Activated naive CD4-positive, alpha-beta T cell treated with anti-CD3 and anti-CD28 coated beads, Interleukin-2, amount 10 ng/mL, durations not matched to agents 7 days and 5 days (primary cell): ENCODE results near the gene NUBPL.
"Not testable (repeated sequence)": the region's sequence is repeated elsewhere in the genome, so short reads cannot be mapped to it uniquely, and the experiment has no call there.

Experiments
- CTCF ChIA-PET: fragments of 350-600 bp; sonication (Branson Sonifier 250); formaldehyde crosslinking; loops from one replicate; lab custom pipeline; 2021; ENCODE audit warnings: antibody characterized with exemption; lab: Charles Lee
- DNase-seq: peaks from one replicate; pipeline ENCODE4 v3.0.0-alpha.2; 2020
- H3K27ac Mint-ChIP-seq: one replicate; pipeline ENCODE4 v1.8.0; 2021; ENCODE audit warnings: mild to moderate bottlenecking, moderate library complexity, mixed read lengths
- H3K27me3 Mint-ChIP-seq: one replicate; pipeline ENCODE4 v1.8.0; 2021; ENCODE audit warnings: mild to moderate bottlenecking, mixed read lengths
- H3K36me3 Mint-ChIP-seq: one replicate; pipeline ENCODE4 v1.8.0; 2021; ENCODE audit warnings: mixed read lengths
- H3K4me1 Mint-ChIP-seq: one replicate; pipeline ENCODE4 v1.8.0; 2021; ENCODE audit warnings: mixed read lengths
- H3K4me3 Mint-ChIP-seq: one replicate; pipeline ENCODE4 v1.8.0; 2021; ENCODE audit warnings: mild to moderate bottlenecking, moderate library complexity, mixed read lengths
- H3K9me3 Mint-ChIP-seq: one replicate; pipeline ENCODE4 v1.8.0; 2021; ENCODE audit warnings: mixed read lengths

The NUBPL gene

DNA sequence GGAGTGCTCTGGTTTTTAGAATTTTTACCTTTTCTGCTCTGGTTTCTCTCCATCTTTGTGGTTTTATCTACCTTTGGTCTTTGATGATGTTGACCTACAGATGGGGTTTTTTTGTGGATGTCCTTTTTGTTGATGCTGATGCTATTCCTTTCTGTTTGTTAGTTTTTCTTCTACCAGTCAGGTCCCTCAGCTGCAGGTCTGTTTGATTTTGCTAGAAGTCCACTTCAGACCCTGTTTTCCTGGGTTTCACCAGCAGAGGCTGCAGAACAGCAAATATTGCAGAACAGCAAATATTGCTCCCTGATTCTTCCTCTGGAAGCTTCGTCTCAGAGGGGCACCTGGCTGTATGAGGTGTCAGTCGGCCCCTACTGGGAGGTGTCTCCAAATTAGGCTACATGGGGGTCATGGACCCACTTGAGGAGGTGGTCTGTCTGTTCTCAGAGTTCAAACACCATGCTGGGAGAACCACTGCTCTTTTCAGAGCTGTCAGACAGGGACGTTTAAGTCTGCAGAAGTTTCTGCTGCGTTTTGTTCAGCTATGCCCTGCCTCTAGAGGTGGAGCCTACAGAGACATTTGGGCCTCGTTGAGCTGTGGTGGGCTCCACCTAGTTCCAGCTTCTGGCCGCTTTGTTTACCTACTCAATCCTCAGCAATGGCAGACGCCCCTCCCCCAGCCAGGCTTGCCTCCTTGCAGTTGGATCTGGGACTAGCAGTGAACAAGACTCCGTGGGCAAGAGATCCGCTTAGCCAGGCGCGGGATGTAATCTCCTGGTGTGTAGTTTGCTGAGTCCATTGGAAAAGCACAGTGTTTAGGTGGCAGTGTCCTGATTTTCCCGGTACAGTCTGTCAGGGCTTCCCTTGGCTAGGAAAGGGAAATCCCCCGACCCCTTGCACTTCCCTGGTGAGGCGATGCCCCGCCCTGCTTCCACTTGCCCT is 250.8 kb downstream of the NUBPL start:
- H3K4me3 Mint-ChIP-seq, DNase-seq, CTCF ChIA-PET, H3K27ac Mint-ChIP-seq, H3K36me3 Mint-ChIP-seq, H3K4me1 Mint-ChIP-seq, H3K27me3 Mint-ChIP-seq: not testable (repeated sequence)
- H3K9me3 Mint-ChIP-seq = peaks cover 38% of the 10 kb centered on the region

DNA sequence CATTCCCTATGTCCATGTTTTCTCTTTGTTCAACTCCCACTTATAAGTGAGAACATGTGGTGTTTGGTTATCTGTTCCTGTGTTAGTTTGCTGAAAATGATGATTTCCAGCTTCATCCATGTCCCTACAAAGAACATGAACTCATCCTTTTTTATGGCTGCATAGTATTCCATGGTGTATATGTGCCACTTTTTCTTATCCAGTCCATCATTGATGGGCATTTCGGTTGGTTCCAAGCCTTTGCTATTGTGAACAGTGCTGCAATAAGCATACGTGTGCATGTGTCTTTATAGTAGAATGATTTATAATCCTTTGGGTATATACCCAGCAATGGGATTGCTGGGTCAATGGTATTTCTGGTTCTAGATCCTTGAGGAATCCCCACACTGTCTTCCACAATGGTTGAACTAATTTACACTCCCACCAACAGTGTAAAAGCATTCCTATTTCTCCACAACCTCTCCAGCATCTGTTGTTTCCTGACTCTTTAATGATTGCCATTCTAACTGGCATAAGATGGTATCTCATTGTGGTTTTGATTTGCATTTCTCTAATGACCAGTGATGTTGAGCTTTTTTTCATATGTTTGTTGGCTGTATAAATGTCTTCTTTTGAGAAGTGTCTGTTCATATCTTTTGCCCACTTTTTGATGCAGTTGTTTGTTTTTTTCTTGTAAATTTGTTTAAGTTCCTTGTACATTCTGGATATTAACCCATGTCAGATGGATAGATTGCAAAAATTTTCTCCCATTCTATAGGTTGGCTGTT is 252.7 kb downstream of the NUBPL start:
- H3K4me3 Mint-ChIP-seq, H3K27ac Mint-ChIP-seq, DNase-seq, H3K36me3 Mint-ChIP-seq, H3K4me1 Mint-ChIP-seq, CTCF ChIA-PET, H3K27me3 Mint-ChIP-seq: not testable (repeated sequence)
- peaks cover 31% of the 10 kb centered on the region for H3K9me3 Mint-ChIP-seq

DNA sequence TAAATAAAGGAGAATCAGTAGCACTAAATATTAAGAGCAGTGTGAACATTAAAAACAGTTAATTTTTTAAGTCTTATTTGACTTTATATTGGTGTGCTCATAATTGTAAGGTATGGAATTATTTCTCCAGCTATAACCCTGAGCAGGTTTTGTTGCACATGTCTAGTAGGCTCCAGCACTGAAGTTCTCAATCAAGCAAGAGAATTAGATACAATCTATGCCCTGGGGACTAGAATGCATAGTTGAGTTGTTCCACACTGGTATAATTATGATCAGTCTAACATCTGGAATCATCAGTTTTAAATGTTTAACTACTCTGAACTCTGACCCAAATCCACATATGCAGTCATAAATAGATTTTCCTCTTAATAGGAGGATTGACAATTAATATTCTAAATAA is 258.1 kb downstream of the NUBPL start:
- H3K4me1 Mint-ChIP-seq = no peaks in the 10 kb centered on the region
- CTCF ChIA-PET = no interaction called here

DNA sequence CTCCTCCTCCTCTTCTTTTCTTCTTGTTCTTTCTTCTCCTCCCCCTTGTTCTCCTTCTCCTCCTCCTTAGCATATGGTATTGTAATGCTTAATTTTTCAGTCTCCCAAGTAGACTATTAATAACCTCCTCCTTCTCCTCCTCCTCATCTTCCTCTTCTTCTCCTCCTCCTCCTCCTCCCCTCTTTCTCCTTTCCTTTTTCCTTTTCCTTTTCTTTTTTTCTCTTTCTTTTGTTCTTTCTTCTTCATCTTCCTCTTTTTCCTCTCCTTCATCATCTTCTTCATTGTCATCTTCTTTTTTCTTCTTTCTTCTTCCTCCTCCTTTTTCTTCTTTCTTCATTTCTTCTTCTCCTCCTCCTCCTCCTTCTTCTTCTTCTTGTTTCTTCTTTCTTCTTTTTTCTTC is 264.3 kb downstream of the NUBPL start:
- no peaks in the 10 kb centered on the region for H3K9me3 Mint-ChIP-seq
- CTCF ChIA-PET = no interaction called here
- DNase-seq = no peak
- H3K27ac Mint-ChIP-seq = no peak overlapping the region
- no peak overlapping the region for H3K4me3 Mint-ChIP-seq
- no peaks in the 10 kb centered on the region for H3K4me1 Mint-ChIP-seq
- H3K36me3 Mint-ChIP-seq = no peaks in the 10 kb centered on the region
- H3K27me3 Mint-ChIP-seq = no peaks in the 10 kb centered on the region

More for the DNA sequence above, 258.1 kb downstream of the NUBPL start:
- Mint-ChIP-seq H3K9me3 (peaks cover 1% of the 10 kb centered on the region), H3K36me3 (no peaks in the 10 kb centered on the region), H3K4me3 (no peak overlapping the region), H3K27ac (no peak overlapping the region), H3K27me3 (no peaks in the 10 kb centered on the region)
- no peak for DNase-seq

DNA sequence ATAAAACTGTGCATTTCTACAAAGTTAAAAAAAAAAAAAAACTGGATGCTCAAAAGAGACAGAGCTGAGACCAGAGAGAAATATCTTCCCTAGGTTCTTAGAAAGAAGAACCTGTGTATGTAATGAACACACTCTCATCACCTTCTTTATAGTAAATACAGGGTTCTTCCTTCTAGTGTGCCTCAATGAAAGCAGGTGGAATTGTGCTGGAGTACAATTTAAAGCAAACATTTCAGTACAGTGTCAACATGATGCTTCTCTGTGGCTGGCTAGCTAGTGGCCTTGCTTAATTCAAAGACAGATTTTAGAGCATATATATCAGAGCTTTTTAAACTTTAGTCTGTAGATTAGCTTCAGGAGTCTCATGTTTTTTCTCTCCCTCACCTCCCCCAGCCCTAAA is 266.1 kb downstream of the NUBPL start:
- no peak overlapping the region for H3K4me3 Mint-ChIP-seq
- H3K36me3 Mint-ChIP-seq = no peaks in the 10 kb centered on the region
- no peak overlapping the region for H3K27ac Mint-ChIP-seq
- no peak for DNase-seq
- no peaks in the 10 kb centered on the region for H3K27me3 Mint-ChIP-seq
- no peaks in the 10 kb centered on the region for H3K9me3 Mint-ChIP-seq
- CTCF ChIA-PET = no interaction called here
- no peaks in the 10 kb centered on the region for H3K4me1 Mint-ChIP-seq

DNA sequence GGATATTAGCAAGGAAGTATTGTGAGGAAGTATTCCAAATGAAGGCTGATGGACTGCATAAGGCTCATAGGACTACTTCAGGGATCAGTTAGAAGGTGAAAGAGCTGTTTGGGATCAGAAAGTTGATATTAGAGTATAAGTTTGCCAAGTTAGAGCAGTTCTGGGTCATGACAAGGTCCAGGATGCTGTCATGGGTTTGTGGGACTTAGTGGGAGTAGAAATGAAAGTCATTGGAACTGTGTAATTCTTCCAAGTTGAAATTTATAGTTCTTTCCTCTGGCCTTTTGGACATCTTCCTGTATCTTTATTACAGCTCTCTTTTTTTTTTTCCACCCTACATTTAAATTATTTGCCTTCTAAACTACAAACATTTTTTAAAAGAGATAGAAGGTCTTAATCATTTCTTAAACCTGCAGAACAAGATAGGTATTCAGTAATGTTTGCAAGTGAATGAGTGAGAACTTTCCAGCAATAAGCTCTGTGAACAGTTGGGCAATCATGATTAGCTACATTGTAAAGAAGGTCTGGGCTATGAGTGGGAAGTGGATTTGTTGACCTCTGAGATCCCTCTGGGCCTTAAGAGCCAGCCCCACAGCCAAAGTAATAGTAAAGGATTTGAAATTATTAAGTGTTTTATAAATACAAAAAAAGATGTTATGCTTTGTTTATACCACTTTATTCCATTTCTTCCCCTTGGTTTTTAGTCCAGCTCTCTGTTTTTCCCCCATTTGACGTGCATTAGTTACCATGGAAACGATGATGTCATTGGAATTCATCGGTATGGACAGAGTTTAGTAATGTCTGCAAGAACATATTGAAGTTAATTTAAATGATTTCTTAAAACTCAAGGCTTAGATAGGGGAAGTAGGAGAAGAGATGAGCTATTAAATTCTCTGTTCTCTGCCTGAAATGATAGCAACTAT is 268.0 kb downstream of the NUBPL start:
- Mint-ChIP-seq H3K9me3 (no peaks in the 10 kb centered on the region), H3K27ac (no peak overlapping the region), H3K4me1 (no peaks in the 10 kb centered on the region), H3K4me3 (no peak overlapping the region), H3K27me3 (no peaks in the 10 kb centered on the region), H3K36me3 (no peaks in the 10 kb centered on the region)
- no peak for DNase-seq
- CTCF ChIA-PET = no interaction called here

DNA sequence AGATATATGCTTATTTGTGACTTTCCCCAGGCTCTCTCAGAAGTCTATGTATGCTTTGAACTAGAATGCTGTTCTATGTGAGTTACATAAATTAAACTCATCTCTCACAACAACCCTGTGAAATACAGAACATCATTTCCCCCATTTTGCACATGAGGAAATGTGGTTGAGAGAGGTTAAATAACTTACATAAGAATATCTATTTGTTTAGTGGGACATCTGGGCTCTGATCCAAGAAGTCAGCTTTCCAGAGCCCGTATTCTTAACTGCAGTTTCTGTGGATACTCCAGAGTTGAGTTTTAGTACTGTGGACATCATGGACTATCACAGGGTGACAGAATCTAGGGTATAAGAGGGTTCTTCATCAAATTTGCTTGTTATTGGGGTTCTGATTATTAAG is 273.4 kb downstream of the NUBPL start:
- CTCF ChIA-PET = no interaction called here
- Mint-ChIP-seq H3K4me3 (no peak overlapping the region), H3K36me3 (no peaks in the 10 kb centered on the region), H3K9me3 (no peaks in the 10 kb centered on the region), H3K27ac (no peak overlapping the region), H3K27me3 (no peaks in the 10 kb centered on the region), H3K4me1 (no peaks in the 10 kb centered on the region)
- DNase-seq = no peak

DNA sequence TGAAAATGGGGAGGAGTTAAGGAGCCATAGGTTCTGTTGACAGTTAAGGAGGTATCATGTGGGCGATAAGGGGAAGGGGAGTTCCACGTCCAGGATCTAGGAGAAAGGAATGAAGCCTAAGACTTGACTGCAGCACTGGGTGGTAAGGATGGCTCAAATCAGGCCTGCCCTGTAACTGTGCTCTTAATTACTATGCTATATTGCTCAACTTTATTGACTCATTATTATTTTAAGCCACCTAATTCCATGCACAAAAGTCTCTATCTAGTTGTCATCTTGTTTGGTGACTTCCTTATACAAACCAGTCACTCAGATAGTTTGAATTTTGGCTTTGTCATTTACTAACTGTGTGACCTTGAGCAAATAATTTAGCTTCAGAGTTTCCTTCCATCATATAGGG is 273.8 kb downstream of the NUBPL start:
- CTCF ChIA-PET = no interaction called here
- DNase-seq = no peak
- H3K4me3 Mint-ChIP-seq = no peak overlapping the region

DNA sequence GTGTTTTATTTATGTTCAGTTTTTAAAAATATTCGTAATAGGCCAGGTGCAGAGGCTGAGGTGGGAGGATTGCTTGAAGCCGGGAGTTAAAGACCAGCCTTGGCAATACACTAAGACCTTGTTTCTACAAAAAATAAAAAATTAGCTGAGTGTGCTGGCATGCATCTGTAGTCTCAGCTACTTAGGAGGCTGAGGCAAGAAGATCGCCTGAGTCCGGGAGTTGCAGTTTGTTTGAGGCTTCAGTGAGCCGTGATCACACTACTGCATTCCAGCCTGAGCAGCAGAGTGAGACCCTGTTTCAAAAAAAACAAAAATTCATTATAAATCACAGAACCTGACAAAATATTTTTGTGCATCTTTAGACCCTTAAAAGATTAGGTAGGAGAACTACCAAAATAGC is 275.8 kb downstream of the NUBPL start:
- DNase-seq = no peak
- H3K4me3 Mint-ChIP-seq = no peak overlapping the region
- H3K27ac Mint-ChIP-seq = no peak overlapping the region
- CTCF ChIA-PET = no interaction called here
- no peaks in the 10 kb centered on the region for H3K36me3 Mint-ChIP-seq
- H3K27me3 Mint-ChIP-seq = no peaks in the 10 kb centered on the region
- no peaks in the 10 kb centered on the region for H3K9me3 Mint-ChIP-seq
- H3K4me1 Mint-ChIP-seq = no peaks in the 10 kb centered on the region

More for the DNA sequence above, 273.8 kb downstream of the NUBPL start:
- Mint-ChIP-seq H3K4me1 (no peaks in the 10 kb centered on the region), H3K36me3 (no peaks in the 10 kb centered on the region), H3K9me3 (no peaks in the 10 kb centered on the region), H3K27me3 (no peaks in the 10 kb centered on the region), H3K27ac (no peak overlapping the region)

DNA sequence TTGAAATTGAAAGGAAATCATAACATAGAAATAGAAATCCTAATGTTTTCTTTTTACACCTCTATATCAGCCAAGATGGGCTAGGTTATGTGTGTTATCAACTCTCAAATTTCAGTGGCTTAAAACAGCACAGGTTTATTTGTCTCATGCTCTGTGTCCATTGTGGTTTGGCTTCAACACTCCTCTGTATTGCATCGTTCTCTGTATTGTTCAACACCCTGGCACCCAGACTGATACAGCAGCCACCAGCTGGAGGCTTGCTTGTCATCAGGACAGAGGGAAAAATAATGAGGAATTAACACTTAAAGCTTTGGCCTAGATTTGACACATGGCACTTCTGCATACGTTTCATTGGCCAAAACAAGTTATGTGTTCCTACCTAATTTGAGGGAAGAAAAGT is 281.7 kb downstream of the NUBPL start:
- Mint-ChIP-seq H3K4me1 (no peaks in the 10 kb centered on the region), H3K4me3 (no peak overlapping the region), H3K27ac (no peak overlapping the region), H3K27me3 (no peaks in the 10 kb centered on the region), H3K36me3 (no peaks in the 10 kb centered on the region), H3K9me3 (no peaks in the 10 kb centered on the region)
- CTCF ChIA-PET = no interaction called here
- DNase-seq = no peak

DNA sequence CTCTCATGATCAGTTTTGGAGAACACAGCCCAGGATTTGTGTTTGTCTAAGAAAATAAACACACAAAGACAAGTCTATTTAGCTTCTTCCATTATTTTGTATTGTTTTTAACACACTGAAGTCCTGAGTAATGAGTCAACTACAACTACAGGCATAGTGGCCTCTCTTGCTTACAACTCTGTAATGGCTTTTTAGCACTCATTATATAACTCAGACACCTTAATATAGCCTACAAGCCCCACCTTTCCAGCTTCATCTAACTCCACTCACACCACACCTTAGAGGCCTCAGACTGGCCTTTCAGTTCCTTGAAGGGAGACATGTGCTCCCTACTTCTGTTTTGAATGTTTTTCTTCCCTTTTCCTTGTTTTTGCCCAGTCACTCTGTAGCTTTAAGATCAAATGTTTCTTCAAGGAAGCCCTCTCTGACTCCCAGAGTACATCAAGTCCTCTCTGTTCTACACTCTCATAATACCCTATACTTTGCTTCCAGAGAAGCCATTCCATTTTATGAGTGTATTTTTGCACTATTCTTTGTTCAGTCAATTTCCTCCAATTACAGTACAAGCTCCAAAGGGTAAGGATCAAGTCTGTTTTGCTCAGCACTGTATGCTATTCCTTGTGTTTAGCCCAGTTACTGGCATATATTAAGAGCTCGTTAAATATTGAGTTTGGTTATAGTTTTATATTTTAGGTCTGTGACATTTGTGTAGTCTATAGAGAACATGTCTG is 282.3 kb downstream of the NUBPL start:
- Mint-ChIP-seq H3K9me3 (no peaks in the 10 kb centered on the region), H3K4me3 (no peak overlapping the region), H3K27ac (no peak overlapping the region), H3K36me3 (no peaks in the 10 kb centered on the region), H3K27me3 (no peaks in the 10 kb centered on the region), H3K4me1 (no peaks in the 10 kb centered on the region)
- DNase-seq = no peak
- CTCF ChIA-PET = no interaction called here

DNA sequence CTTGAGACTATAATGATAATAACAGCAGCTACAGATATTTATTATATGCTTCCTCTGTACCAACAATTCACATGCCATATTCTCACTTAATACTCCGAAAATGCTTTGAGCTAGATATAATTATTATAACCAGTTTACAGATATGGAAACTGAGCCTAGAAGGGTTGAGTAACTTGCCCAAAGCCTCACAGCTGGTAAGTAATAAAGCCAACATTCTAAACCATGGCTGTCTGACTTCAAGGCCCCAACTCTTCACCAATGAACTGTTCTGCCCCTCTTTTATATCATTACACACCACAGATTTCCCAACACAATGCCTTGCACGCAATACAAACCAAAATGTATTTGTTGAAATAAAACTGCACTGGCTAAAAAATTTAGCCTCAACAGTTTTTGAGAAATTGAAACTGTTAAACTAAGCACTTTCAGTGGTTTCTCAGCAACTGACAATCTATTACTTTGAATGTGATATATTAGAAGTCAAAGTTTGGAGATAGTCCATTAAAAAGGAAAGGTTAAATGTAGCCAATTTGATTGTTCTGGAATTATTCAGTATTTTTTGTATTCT is 293.4 kb downstream of the NUBPL start:
- peaks cover 2% of the 10 kb centered on the region for H3K36me3 Mint-ChIP-seq
- H3K27me3 Mint-ChIP-seq = no peaks in the 10 kb centered on the region
- no peaks in the 10 kb centered on the region for H3K9me3 Mint-ChIP-seq
- no peak overlapping the region for H3K27ac Mint-ChIP-seq
- H3K4me1 Mint-ChIP-seq = no peaks in the 10 kb centered on the region
- no peak overlapping the region for H3K4me3 Mint-ChIP-seq
- CTCF ChIA-PET = no interaction called here
- DNase-seq = no peak

DNA sequence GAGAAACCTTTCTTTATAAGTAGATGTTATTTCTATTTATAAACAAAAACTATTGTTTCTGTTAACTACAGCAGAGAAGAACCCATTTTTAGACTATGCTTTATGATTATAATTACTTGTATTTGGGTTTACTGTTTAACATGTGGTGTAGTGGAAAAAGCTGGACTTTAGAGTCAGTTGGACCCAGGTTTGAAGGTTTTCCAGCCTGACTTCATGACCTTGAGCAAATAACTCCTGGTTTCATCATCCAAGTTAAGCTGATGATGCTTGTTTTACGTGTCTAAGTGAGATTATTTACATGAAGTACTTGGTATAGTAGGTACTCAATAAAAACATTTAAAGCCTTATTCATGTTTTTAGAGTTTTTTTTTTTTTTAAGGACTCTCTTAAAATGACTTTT is 294.1 kb downstream of the NUBPL start:
- no peak overlapping the region for H3K4me3 Mint-ChIP-seq
- no peaks in the 10 kb centered on the region for H3K27me3 Mint-ChIP-seq
- no peak for DNase-seq
- H3K27ac Mint-ChIP-seq = no peak overlapping the region
- CTCF ChIA-PET = no interaction called here
- H3K9me3 Mint-ChIP-seq = no peaks in the 10 kb centered on the region
- H3K4me1 Mint-ChIP-seq = no peaks in the 10 kb centered on the region
- H3K36me3 Mint-ChIP-seq = peaks cover 2% of the 10 kb centered on the region
